ENCODE measurements around the gene C2orf42. TPM values are rescaled to one million over a fixed set of nuclear protein-coding genes. Genes with fewer than 3 reads are reported as not detected.

C2orf42 gene
- total and polyA plus RNA-seq, 9 donors: 8.3 to 26.1 (median 21.4) TPM

DNA sequence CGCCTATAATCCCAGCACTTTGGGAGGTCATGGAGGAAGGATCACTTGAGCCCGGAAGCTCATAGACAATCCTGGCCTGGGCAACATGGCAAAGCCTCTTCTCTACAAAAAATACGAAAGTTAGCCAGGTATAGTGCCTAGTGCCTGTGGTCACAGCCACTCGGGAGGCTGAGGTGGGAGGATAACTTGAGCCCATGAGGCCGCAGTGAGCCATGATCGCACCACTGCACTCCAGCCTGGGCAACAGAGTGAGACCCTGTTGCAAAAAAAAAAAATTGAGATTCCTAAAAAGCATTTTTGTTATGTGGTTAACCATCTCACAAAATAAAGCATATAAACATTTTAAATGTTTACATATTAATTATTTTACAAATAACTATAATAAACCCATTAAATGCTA lies 89.6 kb downstream of the C2orf42 start:
- H3K36me3 ChIP-seq: no peaks in the 10 kb centered on the region
- H3K27me3 ChIP-seq: no peaks in the 10 kb centered on the region
- peaks cover 2% of the 10 kb centered on the region for H3K4me1 ChIP-seq (ENCODE audit: insufficient read depth)
- intact Hi-C loops (cut with DNase I): no loop called here
- no peak overlapping the region for H3K27ac ChIP-seq
- H3K9me3 ChIP-seq: no peaks in the 10 kb centered on the region
- peak in 1 of 5 donors; percentile 5 for DNase-seq
- TF ChIP-seq, protein P1, sequence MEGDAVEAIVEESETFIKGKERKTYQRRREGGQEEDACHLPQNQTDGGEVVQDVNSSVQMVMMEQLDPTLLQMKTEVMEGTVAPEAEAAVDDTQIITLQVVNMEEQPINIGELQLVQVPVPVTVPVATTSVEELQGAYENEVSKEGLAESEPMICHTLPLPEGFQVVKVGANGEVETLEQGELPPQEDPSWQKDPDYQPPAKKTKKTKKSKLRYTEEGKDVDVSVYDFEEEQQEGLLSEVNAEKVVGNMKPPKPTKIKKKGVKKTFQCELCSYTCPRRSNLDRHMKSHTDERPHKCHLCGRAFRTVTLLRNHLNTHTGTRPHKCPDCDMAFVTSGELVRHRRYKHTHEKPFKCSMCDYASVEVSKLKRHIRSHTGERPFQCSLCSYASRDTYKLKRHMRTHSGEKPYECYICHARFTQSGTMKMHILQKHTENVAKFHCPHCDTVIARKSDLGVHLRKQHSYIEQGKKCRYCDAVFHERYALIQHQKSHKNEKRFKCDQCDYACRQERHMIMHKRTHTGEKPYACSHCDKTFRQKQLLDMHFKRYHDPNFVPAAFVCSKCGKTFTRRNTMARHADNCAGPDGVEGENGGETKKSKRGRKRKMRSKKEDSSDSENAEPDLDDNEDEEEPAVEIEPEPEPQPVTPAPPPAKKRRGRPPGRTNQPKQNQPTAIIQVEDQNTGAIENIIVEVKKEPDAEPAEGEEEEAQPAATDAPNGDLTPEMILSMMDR (IDR thresholded peaks at IDR 0.05): no peak
- TF ChIP-seq EP300 (IDR thresholded peaks at IDR 0.05) (no peak), POLR2A (IDR thresholded peaks at IDR 0.05) (no peak)
- no peak overlapping the region for H3K4me3 ChIP-seq
- 94 to 95% (median 94%) methylated on average over 6 of the region's 6 CpGs for WGBS, 3 donors

Other genes starting within 250 kb of the C2orf42 start
- 1 to 10 TPM; 2.1 to 5.5 (median 4.4) TPM for gene ASPRV1, start 229.4 kb downstream of the C2orf42 start, total RNA-seq
- 1 to 10 TPM; 1.1 to 4.5 TPM for gene ASPRV1, start 229.4 kb downstream of the C2orf42 start, polyA plus RNA-seq
- 100 to 1,000 TPM in 6 of 7 donors, 10 to 100 TPM in 1; 77.1 to 302 (median 267) TPM for gene PCBP1, start 103.5 kb downstream of the C2orf42 start, total RNA-seq
- 100 to 1,000 TPM; 207 to 272 TPM for gene PCBP1, start 103.5 kb downstream of the C2orf42 start, polyA plus RNA-seq
- 100 to 1,000 TPM in 6 of 7 donors, 10 to 100 TPM in 1; 99.6 to 143 (median 134) TPM for gene TIA1, start 57.6 kb upstream of the C2orf42 start, total RNA-seq
- gene TIA1, start 57.6 kb upstream of the C2orf42 start, polyA plus RNA-seq: 10 to 100 TPM; 89.0 to 98.1 TPM
- gene PCYOX1, start 67.1 kb upstream of the C2orf42 start, total RNA-seq: 10 to 100 TPM; 39.8 to 88.7 (median 71.3) TPM
- gene PCYOX1, start 67.1 kb upstream of the C2orf42 start, polyA plus RNA-seq: 100 to 1,000 TPM in 1 of 2 donors, 10 to 100 TPM in 1; 27.4 to 124 TPM
- 100 to 1,000 TPM in 5 of 7 donors, 10 to 100 TPM in 2; 86.7 to 117 (median 107) TPM for gene SNRPG, start 102.7 kb upstream of the C2orf42 start, total RNA-seq
- 10 to 100 TPM; 94.8 to 98.3 TPM for gene SNRPG, start 102.7 kb upstream of the C2orf42 start, polyA plus RNA-seq
- gene FAM136A, start 111.0 kb upstream of the C2orf42 start, total RNA-seq: 10 to 100 TPM; 10.4 to 23.1 (median 17.2) TPM
- 10 to 100 TPM; 15.6 to 34.5 TPM for gene FAM136A, start 111.0 kb upstream of the C2orf42 start, polyA plus RNA-seq